Activated CD4-positive, alpha-beta T cell treated with anti-CD3 and anti-CD28 coated beads, Interleukin-10, Interleukin-2, amounts not matched to agents 100 ng/mL and 50 ng/mL, durations not matched to agents 16 hours and 8 hours (primary cell): ENCODE measurements around the gene ASCL2.
A peak's percentile ranks its signal among the peaks of the same experiment; 100 is the strongest.

Experiments
- DNase-seq: peaks from one replicate; pipeline ENCODE4 v3.0.0-alpha.2; 2020

Gene ASCL2

GRCh38 chr11:2307501-2308331 is 37.3 kb upstream of the ASCL2 start:
- DNase-seq, result no peak

DNA sequence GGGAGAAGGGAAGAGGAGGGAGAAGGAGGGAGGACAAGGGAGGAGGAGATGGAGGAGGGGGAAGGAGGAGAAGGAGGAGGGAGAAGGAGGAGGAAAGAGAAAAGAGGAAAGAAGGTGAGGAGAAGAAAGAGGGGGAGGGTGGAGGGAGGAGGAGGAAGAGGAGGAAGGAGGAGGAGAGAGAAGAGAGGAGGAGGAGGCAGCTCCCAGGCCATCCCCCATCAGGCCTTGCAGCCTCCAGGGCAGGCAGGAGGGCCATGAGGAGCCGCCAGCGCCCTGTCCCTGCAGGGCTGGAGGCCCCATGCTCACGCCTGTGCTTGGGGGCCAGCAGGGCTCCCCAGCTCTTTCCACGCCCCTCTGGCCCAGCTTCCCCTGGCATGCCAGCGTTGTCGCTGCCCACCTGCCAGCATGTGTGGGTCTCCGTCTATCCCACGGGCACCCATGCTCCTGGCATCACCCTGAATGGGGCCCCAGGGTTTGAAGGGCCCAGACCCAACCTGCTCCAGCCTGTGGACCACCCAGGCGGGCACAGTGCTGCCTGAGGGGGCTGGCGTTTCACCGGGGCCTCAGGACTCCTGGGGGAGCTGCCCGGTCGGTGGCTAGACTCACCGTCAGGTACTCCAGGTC is 36.6 kb upstream of the ASCL2 start:
- DNase-seq, result no peak

- DNase-seq, result no peak
These were observed 36.0 kb upstream of the ASCL2 start for GRCh38 chr11:2306452-2306823.

GRCh38 chr11:2305788-2306451 is 35.5 kb upstream of the ASCL2 start:
- DNase-seq, result peak; percentile 17

- peak; percentile 86 for DNase-seq
These were observed 34.9 kb upstream of the ASCL2 start for GRCh38 chr11:2305140-2305778.

DNA sequence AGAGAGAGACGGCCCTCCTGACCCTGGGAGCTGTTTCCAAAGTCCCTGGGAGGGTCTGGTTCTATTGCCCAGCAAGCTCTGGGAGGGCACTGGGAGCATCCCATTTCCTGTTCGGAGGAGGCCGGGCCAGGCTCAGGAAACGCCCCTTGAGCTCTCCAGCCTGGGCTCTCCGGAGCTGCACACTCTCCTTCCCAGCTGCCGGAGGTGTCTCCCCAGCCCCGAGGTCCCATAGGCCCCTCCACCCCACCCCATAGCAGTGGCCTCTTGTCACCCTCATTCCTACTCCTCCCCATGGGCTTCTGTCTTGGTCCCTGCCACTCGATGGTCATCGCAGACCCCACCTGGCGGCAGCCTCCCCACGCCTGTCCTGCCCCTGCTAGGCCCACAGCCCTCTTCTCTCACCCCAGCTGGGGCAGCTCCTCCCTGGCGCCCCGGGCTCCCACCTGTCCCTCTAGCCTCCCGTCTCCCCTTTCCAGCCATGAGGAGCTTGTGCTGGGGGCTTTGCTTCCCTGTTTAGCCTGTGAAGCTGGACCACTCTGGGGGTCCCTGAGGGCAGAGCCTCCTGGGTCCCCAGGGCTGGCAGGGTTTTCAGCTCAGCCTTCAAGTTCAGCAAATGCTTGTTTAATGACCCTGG is 34.2 kb upstream of the ASCL2 start:
- DNase-seq, result no peak

DNA sequence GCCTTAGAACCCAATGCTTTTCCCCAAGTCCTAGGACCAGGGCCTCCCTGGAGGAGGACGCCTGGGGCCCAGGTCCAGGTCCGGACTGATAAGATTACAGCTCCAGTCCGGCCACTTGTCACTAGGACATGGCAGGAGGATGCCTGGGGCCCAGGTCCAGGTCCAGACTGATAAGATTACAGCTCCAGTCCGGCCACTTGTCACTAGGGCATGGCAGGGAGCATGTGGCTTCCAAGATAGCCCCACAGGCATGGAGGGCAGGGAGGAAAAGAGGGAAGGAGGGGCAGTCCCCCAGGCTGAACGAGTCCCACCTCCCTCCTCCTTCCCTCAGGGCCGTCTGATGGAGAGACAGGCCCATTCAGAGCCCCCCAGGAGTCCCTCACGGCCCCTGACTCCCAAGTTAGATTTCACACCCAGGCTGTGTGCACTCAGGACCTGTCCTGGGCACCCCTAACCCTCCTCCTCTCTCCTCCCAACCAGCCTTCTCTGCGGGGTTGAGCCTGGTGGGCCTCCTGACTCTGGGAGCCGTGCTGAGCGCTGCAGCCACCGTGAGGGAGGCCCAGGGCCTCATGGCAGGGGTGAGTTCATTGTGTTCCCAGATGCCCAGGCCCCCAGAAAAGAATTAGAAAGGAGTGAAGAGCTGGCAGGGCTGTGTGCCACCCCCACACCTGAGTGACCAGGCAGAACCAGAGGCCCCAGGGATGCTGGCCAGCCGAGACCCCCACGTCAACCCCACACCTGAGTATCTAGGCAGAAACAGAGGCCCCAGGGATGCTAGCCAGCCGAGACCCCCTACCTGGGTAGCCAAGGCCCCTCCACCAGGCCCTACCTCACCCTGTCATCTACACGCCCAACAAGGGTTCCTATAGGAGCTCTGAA is 33.5 kb upstream of the ASCL2 start:
- no peak for DNase-seq

GRCh38 chr11:2302896-2303626 is 32.7 kb upstream of the ASCL2 start:
- DNase-seq, result peak; percentile 11

DNA sequence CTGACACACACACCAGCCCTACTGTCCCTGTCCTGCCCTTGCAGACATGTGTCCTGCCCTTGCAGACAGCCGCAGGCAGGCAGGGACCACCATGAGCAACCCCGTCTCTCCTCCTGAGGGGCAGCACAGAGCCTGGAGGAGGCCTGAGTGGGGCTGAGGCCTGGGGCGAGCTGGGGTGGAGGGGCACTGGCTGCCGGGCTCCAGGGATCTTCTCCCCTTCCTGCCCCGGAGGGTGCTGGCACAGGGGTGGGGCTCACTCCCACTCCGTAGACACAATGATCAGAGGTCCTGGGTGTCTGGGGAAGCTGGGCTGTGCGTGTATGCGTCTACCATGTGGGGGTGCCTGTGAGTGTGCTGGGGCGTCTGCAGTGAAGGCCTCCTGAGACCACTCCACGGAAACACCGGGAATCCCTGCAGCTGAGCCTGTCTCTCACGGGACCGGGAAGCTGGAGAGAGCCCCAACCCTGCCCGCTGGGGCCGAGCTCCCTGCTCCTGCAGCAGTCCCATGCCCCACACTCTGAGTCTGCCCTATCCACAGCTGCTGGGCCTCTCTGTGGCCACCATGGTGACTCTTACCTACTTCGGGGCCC is 32.0 kb upstream of the ASCL2 start:
- DNase-seq, result peak; percentile 24

DNA sequence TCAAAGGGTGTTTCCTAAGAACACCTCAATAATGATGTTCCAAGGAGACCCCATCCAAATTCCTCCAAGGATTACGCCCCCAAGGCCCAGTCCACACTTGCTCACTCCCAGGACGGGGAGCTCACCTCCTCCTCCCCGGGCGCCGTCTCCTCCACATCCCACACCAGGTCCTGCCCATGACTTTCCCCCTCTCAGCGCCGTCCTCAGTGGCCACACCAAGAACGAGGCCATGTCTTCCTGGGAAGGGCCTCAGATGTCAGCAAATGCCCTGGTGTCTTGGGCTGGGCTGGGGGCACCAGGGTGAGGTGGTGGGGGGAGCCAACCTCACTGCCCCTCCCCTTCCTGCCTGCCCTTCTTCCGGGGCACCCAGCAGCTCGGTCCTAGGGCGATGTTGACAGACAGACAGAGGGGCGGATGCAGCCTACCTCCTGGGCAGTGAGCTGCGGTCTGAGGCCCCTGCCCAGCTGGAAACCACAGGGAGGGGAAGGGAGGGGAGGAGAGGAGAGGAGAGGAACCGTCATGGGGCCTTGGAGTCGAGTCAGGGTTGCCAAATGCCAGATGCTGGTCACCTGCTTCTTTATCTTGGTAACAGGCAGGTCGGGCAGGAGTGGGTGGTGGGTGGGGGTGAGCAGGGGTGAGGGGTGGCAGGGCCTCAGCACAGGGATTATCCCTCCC is 31.4 kb upstream of the ASCL2 start, which contains the start of the genes C11orf21 and TSPAN32:
Gene C11orf21, minus strand, starts transcription at position 288 of the 675 bp plus-strand sequence. Its CDS starts 110 bp downstream, at position 178.
Gene TSPAN32, plus strand, starts transcription at position 383 of the 675 bp plus-strand sequence. Its CDS starts 137 bp downstream, at position 520.
- DNase-seq, result peak; percentile 78

- no peak for DNase-seq
These were observed 30.7 kb upstream of the ASCL2 start for GRCh38 chr11:2300936-2301630.

DNA sequence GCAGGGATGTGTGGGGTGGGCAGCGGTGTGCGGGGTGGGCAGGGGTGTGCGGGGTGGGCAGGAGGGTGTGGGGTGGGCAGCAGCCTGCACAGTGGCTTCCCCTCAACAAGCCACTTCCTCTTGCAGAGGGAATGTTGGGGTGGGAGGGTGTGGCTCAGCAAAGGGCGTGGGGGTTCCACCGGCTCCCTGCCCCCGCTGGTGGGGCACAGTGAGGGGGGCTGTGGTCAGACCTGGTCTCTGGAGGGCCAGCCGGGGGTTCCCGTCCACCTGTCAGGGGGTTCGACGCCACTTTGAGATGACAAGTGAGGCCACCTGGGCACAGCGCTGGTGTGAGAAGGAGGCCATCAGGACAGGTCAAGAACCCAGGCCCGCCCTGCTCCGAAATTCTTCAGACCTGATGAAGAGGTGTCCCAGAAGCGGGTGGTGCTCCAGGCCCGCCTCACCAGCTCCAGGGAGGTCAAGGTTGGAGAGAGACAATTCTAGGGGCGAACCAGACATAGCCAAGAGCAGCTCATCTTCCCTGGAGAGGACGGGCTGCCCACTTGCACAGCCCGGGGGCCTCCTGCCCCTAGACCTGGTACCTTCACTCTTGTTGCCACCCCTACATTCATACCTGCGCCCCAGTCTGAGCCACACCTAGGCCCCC is 30.0 kb upstream of the ASCL2 start:
- no peak for DNase-seq

GRCh38 chr11:2299773-2300172 is 29.4 kb upstream of the ASCL2 start:
- DNase-seq, result no peak

DNA sequence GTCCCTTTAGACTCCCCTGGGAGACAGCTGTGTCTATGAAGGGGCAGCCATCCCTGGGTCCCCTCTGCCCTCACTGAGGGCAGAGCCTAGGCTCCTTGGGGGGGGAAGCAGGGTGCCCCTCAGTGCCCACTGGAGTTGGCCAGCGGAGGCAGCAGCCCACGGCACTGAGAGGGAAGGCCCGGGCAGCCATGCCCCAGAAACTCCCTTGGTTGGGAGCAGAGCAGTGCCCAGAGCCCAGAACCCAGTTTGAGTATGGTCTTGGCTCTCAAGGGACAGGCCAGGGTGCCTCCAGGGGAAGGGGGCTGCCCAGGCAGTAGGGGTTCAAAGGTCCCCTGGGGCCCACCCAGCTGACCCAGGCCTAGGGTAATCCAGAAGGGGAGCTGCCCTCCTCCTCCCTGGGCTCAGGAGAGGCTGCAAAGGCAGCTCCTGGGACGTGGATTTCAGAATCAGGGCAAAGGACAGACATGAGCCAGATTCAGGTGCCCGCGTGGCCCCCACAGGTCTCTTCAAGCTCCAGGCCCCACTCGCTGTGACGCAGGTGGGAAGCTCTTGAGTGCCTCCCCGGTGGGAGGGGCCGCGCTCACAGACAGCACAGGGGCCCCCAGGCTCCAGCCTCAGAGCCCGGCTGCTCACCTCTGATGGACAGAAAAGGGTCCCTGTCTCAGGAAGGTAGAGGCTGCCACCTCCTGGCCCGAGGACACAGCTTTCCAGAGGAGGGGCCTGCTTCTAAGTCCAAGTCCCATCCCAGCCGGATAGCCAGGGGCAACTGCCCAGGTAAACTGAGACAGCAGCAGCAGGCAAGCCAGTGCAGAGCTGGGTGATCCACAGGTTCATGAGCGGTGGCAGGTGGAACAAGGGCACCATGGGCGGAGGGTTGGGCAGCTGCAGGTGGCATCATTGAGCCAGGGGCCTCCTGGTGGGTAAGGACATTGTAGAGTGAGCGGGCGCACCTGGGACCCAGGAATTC is 28.7 kb upstream of the ASCL2 start:
- DNase-seq, result no peak

- DNase-seq, result no peak
These were observed 27.9 kb upstream of the ASCL2 start for GRCh38 chr11:2298131-2298794.

GRCh38 chr11:2297623-2298030 is 27.2 kb upstream of the ASCL2 start:
- no peak for DNase-seq
